B cell (primary cell): Measurements from ENCODE around the gene CIAO2B. TPM values are rescaled to one million over a fixed set of nuclear protein-coding genes. Genes with fewer than 3 reads are reported as not detected.

ENCODE experiments used
- ATAC-seq: fragments of 200-7000 bp; cut with Tn5 transposase; one replicate; pipeline ENCODE4 v1.10.0; 2021; ENCODE audit warnings: low read depth, mild to moderate bottlenecking, moderate number of reproducible peaks, moderate library complexity
- CTCF ChIA-PET: fragments of 350-600 bp; sonication (Branson Sonifier 250); formaldehyde crosslinking; loops from one replicate; lab custom pipeline; 2021; ENCODE audit warnings: antibody characterized with exemption, inconsistent platforms; lab: Charles Lee
- POLR2A ChIA-PET: fragments of 350-600 bp; sonication (Branson Sonifier 250); formaldehyde crosslinking; loops from one replicate; lab custom pipeline; 2021; ENCODE audit warnings: antibody characterized with exemption; lab: Charles Lee
- DNase-seq: peaks from one replicate; pipeline ENCODE4 v3.0.0; 2013
- H2AFZ ChIP-seq: 2 replicates; pipeline ENCODE4 v1.6.1; 2012; ENCODE audit warnings: mild to moderate bottlenecking, low read depth, low read length; ENCODE audit not compliant: insufficient read depth, poor library complexity, severe bottlenecking
- H3K27ac ChIP-seq, 2 donors: 1 replicate in 1 of 2; 2 replicates in 1 of 2; pipeline ENCODE4 v1.5.1; 2012 to 2013; ENCODE audit warnings: low read length in 2 of 2, mild to moderate bottlenecking in 2 of 2, moderate library complexity in 1 of 2
- H3K27me3 ChIP-seq, 4 experiments: fragments of 200-600 bp in 1 of 4; sonication (generic) in 1 of 4; replicated peaks in 1 of 4; 1 replicate in 2 of 4; 2 replicates in 2 of 4; pipeline versions ENCODE4 v1.6.1 to v1.7.0; 2013 to 2016; ENCODE audit warnings: low read length in 3 of 4, mild to moderate bottlenecking in 2 of 4, mixed read lengths in 1 of 4, moderate library complexity in 1 of 4; ENCODE audit not compliant: insufficient read depth in 4 of 4, control insufficient read depth in 3 of 4; ENCODE audit errors: control extremely low read depth in 1 of 4
- H3K36me3 ChIP-seq, 2 experiments: replicated peaks in 1 of 2; 1 replicate in 1 of 2; 2 replicates in 1 of 2; pipeline versions ENCODE4 v1.6.1 to v1.7.1; 2013; ENCODE audit warnings: low read length in 1 of 2; ENCODE audit not compliant: insufficient read depth in 2 of 2, control insufficient read depth in 1 of 2; ENCODE audit errors: control extremely low read depth in 1 of 2, extremely low read depth in 1 of 2
- H3K4me1 ChIP-seq, 2 donors: fragments of 200-600 bp in 1 of 2; sonication (generic) in 1 of 2; 1 replicate in 1 of 2; 2 replicates in 1 of 2; pipeline versions ENCODE4 v1.5.1 to v1.6.1; 2013 to 2017; ENCODE audit warnings: low read length in 2 of 2; ENCODE audit not compliant: control insufficient read depth in 2 of 2, insufficient read depth in 2 of 2
- H3K4me2 ChIP-seq: replicated peaks from 2 replicates; pipeline ENCODE3; 2012; ENCODE audit warnings: mild to moderate bottlenecking, low read depth, low read length; ENCODE audit not compliant: poor library complexity, severe bottlenecking
- H3K4me3 ChIP-seq, 5 experiments: fragments of 200-600 bp in 1 of 5; sonication (generic) in 1 of 5; 1 replicate in 3 of 5; 2 replicates in 2 of 5; pipeline versions ENCODE4 v1.5.1 to v1.7.0; 2011 to 2016; ENCODE audit warnings: low read length in 4 of 5, mild to moderate bottlenecking in 4 of 5, low read depth in 2 of 5, control low read depth in 1 of 5, moderate library complexity in 1 of 5; ENCODE audit not compliant: insufficient read depth in 1 of 5; ENCODE audit errors: control extremely low read depth in 1 of 5, extremely low read depth in 1 of 5
- H3K79me2 ChIP-seq: fragments of 200-600 bp; sonication (generic); one replicate; pipeline ENCODE4 v1.6.0; 2016; ENCODE audit warnings: low read length; ENCODE audit not compliant: control insufficient read depth, insufficient read depth
- H3K9ac ChIP-seq: fragments of 200-600 bp; sonication (generic); 2 replicates; pipeline ENCODE4 v1.6.1; 2017; ENCODE audit warnings: mild to moderate bottlenecking, low read length, moderate library complexity
- H3K9me3 ChIP-seq, 3 donors: one replicate each; pipeline versions ENCODE4 v1.6.1 to v1.7.1; 2013; ENCODE audit warnings: low read length in 2 of 3; ENCODE audit not compliant: control insufficient read depth in 2 of 3, insufficient read depth in 1 of 3; ENCODE audit errors: control extremely low read depth in 1 of 3
- H4K20me1 ChIP-seq: 2 replicates; pipeline ENCODE4 v1.6.0; 2012; ENCODE audit warnings: mild to moderate bottlenecking, low read length; ENCODE audit not compliant: insufficient read depth, control insufficient read depth, poor library complexity, severe bottlenecking
- H3K27ac Mint-ChIP-seq: one replicate; pipeline ENCODE4 v1.8.0; 2021; ENCODE audit warnings: mixed read lengths
- H3K27me3 Mint-ChIP-seq: one replicate; pipeline ENCODE4 v1.8.0; 2021; ENCODE audit warnings: mixed read lengths
- H3K4me1 Mint-ChIP-seq: one replicate; pipeline ENCODE4 v1.8.0; 2021; ENCODE audit warnings: mixed read lengths
- H3K4me3 Mint-ChIP-seq: one replicate; pipeline ENCODE4 v1.8.0; 2021; ENCODE audit warnings: mixed read lengths
- H3K9me3 Mint-ChIP-seq: one replicate; pipeline ENCODE4 v1.8.0; 2022; ENCODE audit warnings: mixed read lengths; ENCODE audit not compliant: insufficient read depth
- EZH2 ChIP-seq: IDR thresholded peaks from 2 replicates; pipeline ENCODE4 v1.6.1; 2012; ENCODE audit warnings: borderline replicate concordance, low read depth, mild to moderate bottlenecking, moderate library complexity, low read length; ENCODE audit not compliant: insufficient read depth, poor library complexity, severe bottlenecking
- WGBS: methylation state at CpG from one replicate; pipeline ENCODE4 v1.1.5; 2013; ENCODE audit warnings: missing lambda C conversion rate; ENCODE audit not compliant: insufficient coverage; 5-methylcytosine and 5-hydroxymethylcytosine counted together
- intact Hi-C: fragments of 100-400 bp; cut with micrococcal nuclease; formaldehyde crosslinking; loops from one replicate; pipeline ENCODE4 v1.10.0; 2022
- polyA plus RNA-seq: library from polyadenylated mRNA; depleted of rRNA; stranded (reverse); fragments of >200 nt; gene quantifications from 2 replicates; pipeline ENCODE4 v1.2.3, GENCODE V29; 2012
- total RNA-seq, 2 donors: library from RNA; stranded (reverse); fragments of 120-200 nt in 1 of 2; gene quantifications; 1 replicate in 1 of 2; 2 replicates in 1 of 2; pipeline versions ENCODE4 v1.2.3 to v1.2.4, GENCODE V29; 2013 to 2022
- TF ChIP-seq, protein P1 (sequence below): fragments of 200-600 bp; IDR thresholded peaks from one replicate; pipeline ENCODE4 v1.8.0; 2022; ENCODE audit warnings: antibody characterized with exemption, mild to moderate bottlenecking

CIAO2B gene
- total and polyA plus RNA-seq, 2 donors (not counting 1 experiment from before 2014, with no cell fraction given), result 60.6 to 159 TPM

DNA sequence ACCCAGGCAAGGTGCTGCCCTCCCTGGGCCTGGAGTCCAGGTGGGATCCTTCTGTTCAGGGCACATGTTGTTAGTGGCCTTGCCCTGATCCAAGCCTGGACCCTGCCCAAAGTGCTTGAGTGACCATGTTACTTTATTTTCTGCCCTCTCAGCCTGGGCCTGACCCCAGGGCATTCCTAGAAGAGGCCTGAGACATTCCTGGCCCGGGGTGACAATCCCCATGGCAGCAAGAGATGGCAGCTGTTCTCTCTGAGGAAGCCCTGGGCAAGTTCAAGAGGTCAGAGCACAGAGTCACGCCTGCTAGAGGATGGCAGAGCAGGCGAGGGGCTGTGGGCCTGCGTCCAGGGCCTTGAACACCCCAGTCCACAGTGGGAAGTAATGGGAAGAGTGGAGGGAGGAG is 20.5 kb downstream of the CIAO2B start:
- 87% methylated on average over 4 of the region's 4 CpGs for WGBS
- ATAC-seq, result no peak

DNA sequence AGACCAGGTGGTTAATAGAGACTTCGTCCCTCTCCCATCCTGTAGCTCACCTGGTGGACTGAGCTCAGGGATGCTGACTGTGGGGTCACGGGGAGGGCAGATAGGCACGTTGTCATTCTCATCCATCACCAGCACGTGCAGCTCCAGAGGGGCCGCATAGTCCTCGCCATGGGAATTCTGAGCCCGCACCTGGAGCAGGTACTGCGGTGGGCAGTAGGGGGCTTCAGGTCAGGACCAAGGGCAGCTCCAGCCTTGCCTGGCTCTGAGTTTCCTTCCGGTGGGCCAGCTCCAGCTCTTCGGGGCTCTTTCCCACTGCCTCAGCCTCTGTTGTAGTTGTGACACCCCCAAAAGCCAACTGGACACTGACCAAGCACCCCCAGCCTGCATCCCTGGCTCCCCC is 21.1 kb downstream of the CIAO2B start:
- H3K36me3 ChIP-seq, result no peaks in the 10 kb centered on the region
- no peak overlapping the region for H3K27ac ChIP-seq
- H3K9me3 ChIP-seq, result no peaks in the 10 kb centered on the region
- no peak overlapping the region for H2AFZ ChIP-seq
- peaks cover 6% of the 10 kb centered on the region for H3K27me3 Mint-ChIP-seq
- CTCF ChIA-PET, result interaction anchor here (0.6 kb wide), 1 partner anchor 45 kb away, joined by 4 read pairs; no protein-coding TSS in a partner anchor
- WGBS, result 53% methylated on average over 10 of the region's 10 CpGs
- no peak overlapping the region for H3K4me3 Mint-ChIP-seq
- H4K20me1 ChIP-seq, result no peaks in the 10 kb centered on the region
- no peak overlapping the region for H3K4me2 ChIP-seq
- no peaks in the 10 kb centered on the region for H3K79me2 ChIP-seq
- H3K9ac ChIP-seq, result no peak overlapping the region
- no peak overlapping the region for H3K27ac Mint-ChIP-seq
- intact Hi-C loops, result no loop called here
- H3K4me1 Mint-ChIP-seq, result no peaks in the 10 kb centered on the region
- H3K4me1 ChIP-seq, result no peaks in the 10 kb centered on the region
- POLR2A ChIA-PET, result no interaction called here
- ATAC-seq (no peak), DNase-seq (no peak)
- no peaks in the 10 kb centered on the region for H3K27me3 ChIP-seq
- no peak overlapping the region for H3K4me3 ChIP-seq
- no peaks in the 10 kb centered on the region for H3K9me3 Mint-ChIP-seq
- TF ChIP-seq EZH2, result no peak
- TF ChIP-seq, protein P1, sequence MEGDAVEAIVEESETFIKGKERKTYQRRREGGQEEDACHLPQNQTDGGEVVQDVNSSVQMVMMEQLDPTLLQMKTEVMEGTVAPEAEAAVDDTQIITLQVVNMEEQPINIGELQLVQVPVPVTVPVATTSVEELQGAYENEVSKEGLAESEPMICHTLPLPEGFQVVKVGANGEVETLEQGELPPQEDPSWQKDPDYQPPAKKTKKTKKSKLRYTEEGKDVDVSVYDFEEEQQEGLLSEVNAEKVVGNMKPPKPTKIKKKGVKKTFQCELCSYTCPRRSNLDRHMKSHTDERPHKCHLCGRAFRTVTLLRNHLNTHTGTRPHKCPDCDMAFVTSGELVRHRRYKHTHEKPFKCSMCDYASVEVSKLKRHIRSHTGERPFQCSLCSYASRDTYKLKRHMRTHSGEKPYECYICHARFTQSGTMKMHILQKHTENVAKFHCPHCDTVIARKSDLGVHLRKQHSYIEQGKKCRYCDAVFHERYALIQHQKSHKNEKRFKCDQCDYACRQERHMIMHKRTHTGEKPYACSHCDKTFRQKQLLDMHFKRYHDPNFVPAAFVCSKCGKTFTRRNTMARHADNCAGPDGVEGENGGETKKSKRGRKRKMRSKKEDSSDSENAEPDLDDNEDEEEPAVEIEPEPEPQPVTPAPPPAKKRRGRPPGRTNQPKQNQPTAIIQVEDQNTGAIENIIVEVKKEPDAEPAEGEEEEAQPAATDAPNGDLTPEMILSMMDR, result no peak

More for the DNA sequence above, 20.5 kb downstream of the CIAO2B start:
- Histone ChIP-seq H3K36me3 (no peaks in the 10 kb centered on the region), H3K4me2 (no peak overlapping the region), H3K27ac (no peak overlapping the region), H3K4me1 (no peaks in the 10 kb centered on the region), H3K27me3 (no peaks in the 10 kb centered on the region), H3K4me3 (no peak overlapping the region), H3K9ac (no peak overlapping the region), H3K9me3 (no peaks in the 10 kb centered on the region), H4K20me1 (no peaks in the 10 kb centered on the region), H3K79me2 (no peaks in the 10 kb centered on the region), H2AFZ (no peak overlapping the region)
- ChIA-PET POLR2A (no interaction called here), CTCF (no interaction called here)
- no peaks in the 10 kb centered on the region for H3K9me3 Mint-ChIP-seq
- peaks cover 6% of the 10 kb centered on the region for H3K27me3 Mint-ChIP-seq
- H3K4me3 Mint-ChIP-seq, result no peak overlapping the region
- no peaks in the 10 kb centered on the region for H3K4me1 Mint-ChIP-seq
- no peak for TF ChIP-seq EZH2
- intact Hi-C loops, result no loop called here
- H3K27ac Mint-ChIP-seq, result no peak overlapping the region
- no peak for DNase-seq
